HG02870 (cell line): Measurements from ENCODE around the gene DNTT.

Experiments
- ATAC-seq: cut with Tn5 transposase; IDR thresholded peaks from one replicate; pipeline ENCODE4 v1.9.1; 2021; ENCODE audit warnings: mild to moderate bottlenecking, moderate library complexity; ENCODE audit not compliant: unreplicated experiment

Gene DNTT

GRCh38 chr10:96304230-96304629 lies at the start of gene DNTT:
Gene DNTT (plus strand): TSS chr10:96304434. CDS start chr10:96304498, 64 bp downstream.
- ATAC-seq = no peak

GRCh38 chr10:96254976-96255375 lies 49.3 kb upstream of the DNTT start:
- ATAC-seq = no peak

- no peak for ATAC-seq
These were observed 48.5 kb upstream of the DNTT start for GRCh38 chr10:96255549-96256333.

GRCh38 chr10:96257944-96258343 lies 46.3 kb upstream of the DNTT start:
- ATAC-seq = no peak

- ATAC-seq = no peak
These were observed 45.1 kb upstream of the DNTT start for GRCh38 chr10:96259150-96259549.

GRCh38 chr10:96260014-96260413 lies 44.2 kb upstream of the DNTT start:
- no peak for ATAC-seq

- no peak for ATAC-seq
These were observed 43.1 kb upstream of the DNTT start for GRCh38 chr10:96261132-96261531.

- ATAC-seq = no peak
These were observed 42.3 kb upstream of the DNTT start for GRCh38 chr10:96261930-96262329.

GRCh38 chr10:96263176-96263575 lies 41.1 kb upstream of the DNTT start:
- ATAC-seq = no peak

GRCh38 chr10:96263669-96264068 lies 40.6 kb upstream of the DNTT start:
- ATAC-seq = no peak

- no peak for ATAC-seq
These were observed 39.3 kb upstream of the DNTT start for GRCh38 chr10:96264938-96265337.

- ATAC-seq = no peak
These were observed 38.0 kb upstream of the DNTT start for GRCh38 chr10:96266118-96266770.

- no peak for ATAC-seq
These were observed 37.0 kb upstream of the DNTT start for GRCh38 chr10:96267234-96267705.

GRCh38 chr10:96268341-96268909 lies 35.8 kb upstream of the DNTT start:
- ATAC-seq = no peak

GRCh38 chr10:96269438-96270300 lies 34.6 kb upstream of the DNTT start:
- ATAC-seq = no peak

- ATAC-seq = no peak
These were observed 33.7 kb upstream of the DNTT start for GRCh38 chr10:96270571-96270970.

GRCh38 chr10:96271016-96271815 lies 33.0 kb upstream of the DNTT start, which contains the start of gene BLNK:
Gene BLNK (minus strand): TSS chr10:96271569. CDS start chr10:96271398, 171 bp downstream.
- ATAC-seq = peak; percentile 56

- no peak for ATAC-seq
These were observed 31.6 kb upstream of the DNTT start for GRCh38 chr10:96272316-96273280.
